Activated T-helper 9 cell treated with anti-CD3 and anti-CD28 coated beads, Interleukin-2, amount 50 U/mL, for 16 hours (primary cell): ENCODE results near the gene ZNF682.
"Not testable (repeated sequence)": the region's sequence is repeated elsewhere in the genome, so short reads cannot be mapped to it uniquely, and the experiment has no call there.

Source experiments
- DNase-seq: peaks from one replicate; pipeline ENCODE4 v3.0.0-alpha.2; 2020; ENCODE audit warnings: low read depth

The ZNF682 gene

DNA sequence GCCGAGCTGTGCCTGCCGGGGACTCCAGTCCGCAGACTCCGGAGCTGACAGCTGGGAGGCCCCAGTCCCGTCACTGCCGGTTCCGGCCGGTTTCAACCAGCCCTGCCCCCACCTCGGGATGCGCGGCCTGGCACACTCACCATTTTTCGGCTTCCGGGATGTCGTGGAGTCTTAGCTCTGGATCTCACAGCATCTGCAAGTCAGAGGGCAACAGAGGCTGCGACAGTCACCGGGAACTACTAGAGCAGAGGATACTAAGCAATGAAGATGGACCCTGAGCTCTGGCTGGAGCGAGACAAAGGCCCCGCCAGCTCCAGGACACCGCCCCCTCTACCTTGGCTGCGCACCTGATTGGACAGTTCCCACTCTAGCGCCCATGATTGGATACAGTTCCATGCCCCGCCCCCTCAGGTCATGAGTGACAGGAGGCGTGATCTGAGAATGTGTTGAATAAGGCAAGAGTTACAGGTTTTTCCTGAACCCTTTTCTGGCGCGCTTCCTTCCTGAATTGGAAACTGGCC lies at the start of gene ZNF682:
Gene ZNF682 (minus strand): TSS at position 303 of the 521 bp plus-strand sequence. CDS start 160 bp downstream, at position 143.
- peak; percentile 89 for DNase-seq

DNA sequence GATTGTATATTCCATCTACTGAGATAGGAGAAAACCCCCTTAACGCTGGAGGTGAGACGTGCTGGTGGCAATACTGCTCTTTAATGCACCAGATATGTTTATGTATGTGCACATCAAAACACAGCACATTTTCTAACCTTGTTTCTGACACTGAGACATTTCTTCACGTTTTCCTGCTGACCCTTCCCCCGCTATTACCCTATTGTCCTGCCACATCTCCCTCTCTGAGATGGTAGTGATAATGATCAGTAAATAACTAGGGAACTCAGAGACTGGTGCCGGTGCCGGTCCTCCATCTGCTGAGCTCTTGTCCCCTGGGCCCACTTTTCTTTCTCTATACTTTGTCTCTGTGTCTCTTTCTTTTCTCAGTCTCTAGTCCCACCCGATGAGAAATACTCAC lies 43.6 kb upstream of the ZNF682 start:
- not testable (repeated sequence) for DNase-seq

GRCh38 chr19:20082232-20082833 lies 43.0 kb upstream of the ZNF682 start:
- DNase-seq: not testable (repeated sequence)

DNA sequence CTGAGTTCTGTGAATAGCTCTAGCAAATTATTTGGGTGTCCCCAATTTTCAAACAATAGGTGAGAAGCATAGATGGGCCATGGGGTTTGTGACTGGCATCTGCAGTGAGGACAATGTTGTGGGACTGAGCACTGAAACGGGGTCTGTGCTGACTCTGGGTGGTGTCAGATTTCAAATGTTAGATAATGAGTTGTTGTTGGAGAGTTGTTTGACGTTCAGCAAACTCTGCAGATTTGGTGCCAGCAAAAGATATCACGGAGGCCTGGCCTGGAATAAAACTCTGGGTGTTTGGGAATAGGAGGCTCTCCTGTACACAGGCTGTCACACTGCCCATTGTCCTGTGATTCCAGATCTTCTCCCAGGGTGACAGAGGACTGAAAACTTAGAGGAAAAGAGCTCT lies 41.4 kb upstream of the ZNF682 start:
- no peak for DNase-seq

DNA sequence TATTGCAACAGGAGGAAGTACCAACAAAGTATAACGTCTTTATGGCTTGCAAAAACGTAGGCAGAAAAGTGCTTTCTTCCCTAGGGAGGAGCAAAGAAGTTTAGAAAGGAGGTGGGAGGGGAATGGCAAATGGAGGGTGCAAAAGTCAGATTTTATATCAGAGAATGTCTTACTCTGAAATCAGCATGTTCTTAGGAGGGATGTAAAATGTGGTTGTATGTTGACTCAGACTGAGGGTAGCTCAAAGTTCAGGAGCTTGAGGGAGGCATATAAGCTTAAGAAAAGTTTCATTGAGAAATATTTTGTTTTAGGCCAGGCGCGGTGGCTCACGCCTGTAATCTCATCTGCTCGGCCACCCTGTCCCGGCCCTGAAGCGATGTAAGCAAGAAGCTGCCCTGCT lies 40.2 kb upstream of the ZNF682 start:
- DNase-seq: no peak

DNA sequence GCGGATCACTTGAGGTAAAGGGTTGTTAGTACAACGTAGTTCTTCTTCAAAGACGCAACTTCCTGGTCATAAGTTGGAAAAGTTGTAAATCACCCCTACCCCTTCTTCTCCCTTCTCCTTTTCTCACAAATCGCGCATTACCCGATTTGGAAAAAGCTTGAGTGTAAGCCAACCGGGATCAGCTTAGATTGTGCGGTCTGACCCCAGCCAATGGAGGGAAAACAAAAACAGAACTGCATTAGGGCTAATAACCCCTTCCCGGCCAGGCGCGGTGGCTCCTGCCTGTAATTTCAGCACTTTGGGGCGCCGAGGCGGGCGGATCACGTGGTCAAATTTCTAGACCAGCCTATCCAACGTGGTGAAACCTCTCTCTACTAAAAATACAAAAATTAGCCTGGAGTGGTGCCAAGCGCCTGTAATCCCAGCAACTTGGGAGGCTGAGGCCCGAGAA lies 39.3 kb upstream of the ZNF682 start:
- DNase-seq: no peak

- DNase-seq: peak; percentile 77
Observed at GRCh38 chr19:20077791-20078463, 38.6 kb upstream of the ZNF682 start, which contains the start of gene ZNF90. ZNF90 (plus strand) TSS chr19:20078000; CDS start chr19:20078133, 133 bp downstream.

DNA sequence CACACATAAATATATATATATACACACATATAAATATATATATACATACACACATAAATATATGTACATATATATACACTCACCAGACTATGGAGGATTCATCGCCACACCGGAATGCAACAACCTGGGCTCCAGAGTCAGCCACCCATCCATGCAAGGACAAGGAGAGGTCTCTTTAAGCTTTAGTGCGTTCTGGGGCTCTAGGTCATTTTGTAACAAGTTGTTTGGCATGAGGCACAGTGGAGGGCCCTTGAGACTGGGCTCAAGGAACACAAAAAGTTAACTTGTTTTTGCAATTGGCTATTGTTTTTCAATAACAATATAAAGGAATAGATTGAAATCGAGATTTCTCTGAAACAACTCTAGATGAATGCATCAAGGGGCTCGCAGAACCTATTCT lies 33.6 kb upstream of the ZNF682 start:
- no peak for DNase-seq

DNA sequence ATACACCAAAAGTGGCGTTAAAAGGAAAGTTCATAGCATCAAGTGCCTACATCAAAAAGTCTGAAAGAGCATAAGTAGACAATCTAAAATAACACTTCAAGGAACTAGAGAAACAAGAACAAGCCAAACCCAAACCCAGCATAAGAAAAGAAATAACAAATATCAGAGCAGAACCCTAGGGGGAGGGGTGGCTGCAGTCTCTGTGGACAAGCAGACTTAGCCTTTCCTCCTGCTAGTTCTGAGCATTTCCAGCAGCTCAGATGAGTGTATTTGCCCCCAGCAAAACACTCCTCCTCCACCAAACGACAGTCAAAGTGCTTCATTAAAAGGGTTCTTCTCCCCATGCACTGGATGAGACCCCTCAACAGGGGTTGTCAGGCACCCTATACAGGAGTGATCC lies 31.4 kb upstream of the ZNF682 start:
- DNase-seq: no peak

DNA sequence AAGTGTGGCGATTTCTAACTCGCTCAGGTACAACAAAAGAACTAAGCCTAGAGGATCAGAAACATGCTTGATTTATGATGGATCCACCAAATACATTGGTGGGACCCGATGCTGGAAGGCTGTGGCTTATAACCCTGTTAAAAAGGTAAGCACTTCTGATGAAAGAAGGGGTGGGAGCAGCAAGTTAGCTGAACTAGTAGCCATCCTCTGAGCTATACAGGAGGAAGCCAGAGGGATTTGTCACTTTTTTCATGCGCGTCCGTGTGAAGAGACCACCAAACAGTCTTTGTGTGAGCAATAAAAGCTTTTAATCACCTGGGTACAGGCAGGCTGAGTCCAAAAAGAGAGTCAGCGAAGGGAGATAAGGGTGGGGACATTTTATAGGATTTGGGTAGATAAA lies 29.3 kb upstream of the ZNF682 start:
- DNase-seq: not testable (repeated sequence)

DNA sequence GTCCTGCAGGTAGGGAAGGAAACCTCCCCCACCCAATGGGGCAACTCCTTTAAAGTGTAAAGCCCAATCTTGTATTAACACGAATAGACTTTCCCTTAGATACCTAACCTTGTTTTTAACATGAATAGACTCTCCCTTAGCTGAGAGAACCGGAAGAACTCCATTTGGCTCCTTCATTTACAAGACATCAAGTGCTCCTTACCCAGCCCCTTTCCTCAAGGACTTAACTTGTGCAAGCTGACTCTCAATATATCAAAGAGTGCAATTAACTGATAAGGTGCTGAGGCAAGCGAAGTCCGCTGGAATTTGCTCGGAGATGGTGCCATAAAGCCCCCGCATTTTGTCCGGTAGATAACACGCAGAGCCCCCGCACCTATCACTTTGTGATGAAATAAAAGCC lies 28.6 kb upstream of the ZNF682 start:
- DNase-seq: no peak

DNA sequence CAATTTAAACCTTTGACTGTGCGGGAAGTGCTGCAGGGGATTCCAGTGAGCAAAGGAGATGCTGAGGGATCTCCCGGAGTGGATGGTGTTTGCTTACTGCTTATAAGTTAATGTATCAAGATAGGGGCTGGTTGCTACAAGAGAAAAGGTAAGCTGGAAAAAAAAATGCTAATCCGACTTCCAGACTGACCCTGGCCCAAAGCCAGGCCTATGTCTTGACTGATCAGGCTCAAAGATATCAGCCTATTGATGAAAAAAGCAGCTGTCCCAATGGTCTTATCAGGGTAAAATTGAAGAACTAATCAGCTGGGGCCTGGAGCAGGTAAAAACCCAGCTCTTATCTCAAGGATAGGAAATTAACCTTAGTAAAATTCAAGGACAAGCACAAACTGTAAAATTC lies 27.6 kb upstream of the ZNF682 start:
- DNase-seq: no peak

DNA sequence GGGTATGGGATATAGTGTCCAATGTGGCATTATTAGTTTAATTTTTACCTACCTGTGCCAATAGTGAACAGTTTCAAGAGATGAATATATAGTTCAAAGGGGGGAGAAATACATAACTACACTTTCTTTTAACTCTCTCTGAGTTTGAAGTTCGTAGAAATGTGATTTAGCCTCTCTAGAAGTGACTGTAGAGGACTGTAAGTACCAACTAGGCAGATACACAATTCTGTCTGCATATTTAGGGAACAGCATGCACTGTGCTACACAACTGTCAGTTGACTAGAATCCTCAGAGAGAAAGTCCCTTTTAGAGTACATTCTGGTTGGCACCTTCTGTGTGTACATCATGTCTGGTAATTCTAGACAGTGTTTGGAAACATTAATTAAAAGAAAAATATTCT lies 21.0 kb upstream of the ZNF682 start:
- DNase-seq: no peak

- not testable (repeated sequence) for DNase-seq
Observed at GRCh38 chr19:20058738-20059137, 19.4 kb upstream of the ZNF682 start.

DNA sequence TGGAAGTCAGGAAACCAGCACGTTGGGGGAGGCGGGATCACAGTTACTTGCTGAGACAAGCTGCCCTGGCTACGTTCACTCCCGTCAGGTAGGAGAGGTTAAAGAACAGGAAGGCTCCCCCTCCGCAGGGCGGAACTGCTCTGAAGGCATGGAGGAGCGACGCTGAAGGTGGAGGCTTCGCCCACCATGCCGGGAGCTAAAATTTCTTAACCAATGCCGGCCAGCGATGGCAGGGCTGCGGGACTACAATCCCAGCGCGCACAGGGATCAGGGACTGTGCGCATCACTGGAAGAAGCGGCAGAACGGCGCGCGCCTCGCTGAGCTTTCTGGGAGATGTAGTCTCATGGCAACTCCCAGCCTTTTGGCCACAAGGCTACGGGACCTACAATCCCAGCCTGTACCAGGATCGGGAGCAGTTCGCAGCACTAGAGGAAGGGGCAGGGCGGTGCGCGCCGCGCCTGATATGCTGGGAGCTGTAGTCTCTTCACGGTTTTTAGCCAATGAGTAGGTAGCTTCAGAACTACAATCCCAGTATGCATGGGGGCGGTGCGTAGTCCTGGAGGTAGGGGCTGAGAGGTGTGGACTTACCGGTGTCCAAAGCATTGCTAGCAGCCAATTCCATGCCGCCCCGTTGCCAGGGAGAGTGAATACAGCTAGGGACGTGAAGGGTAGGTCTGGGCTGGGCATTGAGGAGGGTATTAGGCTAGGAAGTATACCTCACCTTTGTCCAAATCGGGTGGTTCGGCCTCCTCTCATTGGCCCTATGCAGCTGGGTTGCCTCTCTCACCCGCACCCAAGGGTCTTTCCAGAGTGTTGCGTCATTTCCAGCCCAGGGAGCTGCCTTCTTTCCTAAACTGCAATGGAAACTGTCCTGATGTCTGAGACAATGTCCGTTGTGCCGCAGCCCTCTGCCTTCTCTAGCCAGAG lies 12.8 kb upstream of the ZNF682 start:
- DNase-seq: peak; percentile 42

GRCh38 chr19:20045742-20046141 lies 6.4 kb upstream of the ZNF682 start:
- DNase-seq: not testable (repeated sequence)

DNA sequence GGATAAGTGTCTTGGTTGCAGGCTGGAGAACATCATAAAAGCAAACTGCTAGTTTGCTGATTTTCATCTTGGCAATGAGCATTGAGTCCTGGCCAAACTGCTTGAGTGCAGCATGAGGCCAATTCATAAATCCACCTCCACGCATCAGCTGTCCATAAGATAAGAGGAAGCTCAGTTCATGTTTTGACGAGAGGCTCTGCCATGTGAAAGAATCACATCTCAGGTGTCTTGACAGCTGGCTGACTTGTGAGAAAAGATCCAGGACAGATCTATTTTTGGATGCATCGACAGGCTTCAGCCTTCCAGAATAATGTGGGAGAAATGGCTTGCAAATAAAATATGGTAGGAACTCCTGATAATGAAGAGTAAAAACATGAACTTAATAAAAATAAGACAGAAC lies 5.4 kb upstream of the ZNF682 start:
- DNase-seq: no peak

DNA sequence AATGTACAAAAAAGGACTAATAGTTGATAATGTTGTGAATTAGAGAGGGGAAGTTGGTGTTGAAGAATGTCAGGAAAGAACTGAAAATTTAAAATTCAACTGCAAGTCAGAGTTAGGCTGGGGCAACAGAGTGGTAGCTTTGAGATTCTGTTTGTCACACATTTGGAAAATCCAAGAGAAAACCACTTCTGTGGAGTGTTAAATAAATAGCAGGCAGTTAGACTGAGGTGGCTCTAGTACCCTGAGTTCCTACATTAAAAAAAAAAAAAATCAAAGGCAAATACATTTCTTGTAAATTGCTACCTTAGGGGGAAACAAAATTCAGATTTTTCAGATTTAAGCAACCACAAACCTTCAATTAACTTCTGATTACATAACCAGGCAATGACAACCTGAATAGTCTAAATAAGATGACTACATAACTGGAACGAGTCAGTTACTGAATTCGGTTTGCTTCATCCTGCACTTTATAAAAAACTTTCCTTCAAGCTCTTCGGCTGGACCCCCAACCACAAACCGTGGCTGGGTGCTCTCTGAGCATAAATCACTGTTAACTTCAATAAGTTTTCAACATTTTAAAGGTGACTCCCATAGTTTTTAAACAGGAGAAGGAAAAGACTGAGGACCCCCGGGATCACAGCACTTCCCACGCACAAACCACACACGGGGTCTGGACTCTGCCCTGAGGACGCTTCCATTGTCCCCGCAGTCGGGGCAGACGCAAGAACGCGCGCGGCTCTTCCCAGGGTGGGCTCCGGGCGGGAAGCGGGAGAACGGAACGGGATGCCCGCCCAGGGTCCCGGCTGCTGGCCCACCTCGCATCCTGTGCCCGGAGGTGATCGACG lies 725 bp downstream of the ZNF682 start:
- DNase-seq: no peak

- DNase-seq: no peak
Observed at GRCh38 chr19:20035935-20036334, 3.4 kb downstream of the ZNF682 start.

GRCh38 chr19:20028611-20029010 lies 10.7 kb downstream of the ZNF682 start:
- no peak for DNase-seq

- no peak for DNase-seq
Observed at GRCh38 chr19:20005741-20006140, 33.6 kb downstream of the ZNF682 start.
